Measurements from ENCODE around the gene SND1. TPM values are rescaled to one million over a fixed set of nuclear protein-coding genes. Genes with fewer than 3 reads are reported as not detected.

Gene SND1
- total RNA-seq, 2 experiments from 2014 or later: 158 to 166 TPM

DNA sequence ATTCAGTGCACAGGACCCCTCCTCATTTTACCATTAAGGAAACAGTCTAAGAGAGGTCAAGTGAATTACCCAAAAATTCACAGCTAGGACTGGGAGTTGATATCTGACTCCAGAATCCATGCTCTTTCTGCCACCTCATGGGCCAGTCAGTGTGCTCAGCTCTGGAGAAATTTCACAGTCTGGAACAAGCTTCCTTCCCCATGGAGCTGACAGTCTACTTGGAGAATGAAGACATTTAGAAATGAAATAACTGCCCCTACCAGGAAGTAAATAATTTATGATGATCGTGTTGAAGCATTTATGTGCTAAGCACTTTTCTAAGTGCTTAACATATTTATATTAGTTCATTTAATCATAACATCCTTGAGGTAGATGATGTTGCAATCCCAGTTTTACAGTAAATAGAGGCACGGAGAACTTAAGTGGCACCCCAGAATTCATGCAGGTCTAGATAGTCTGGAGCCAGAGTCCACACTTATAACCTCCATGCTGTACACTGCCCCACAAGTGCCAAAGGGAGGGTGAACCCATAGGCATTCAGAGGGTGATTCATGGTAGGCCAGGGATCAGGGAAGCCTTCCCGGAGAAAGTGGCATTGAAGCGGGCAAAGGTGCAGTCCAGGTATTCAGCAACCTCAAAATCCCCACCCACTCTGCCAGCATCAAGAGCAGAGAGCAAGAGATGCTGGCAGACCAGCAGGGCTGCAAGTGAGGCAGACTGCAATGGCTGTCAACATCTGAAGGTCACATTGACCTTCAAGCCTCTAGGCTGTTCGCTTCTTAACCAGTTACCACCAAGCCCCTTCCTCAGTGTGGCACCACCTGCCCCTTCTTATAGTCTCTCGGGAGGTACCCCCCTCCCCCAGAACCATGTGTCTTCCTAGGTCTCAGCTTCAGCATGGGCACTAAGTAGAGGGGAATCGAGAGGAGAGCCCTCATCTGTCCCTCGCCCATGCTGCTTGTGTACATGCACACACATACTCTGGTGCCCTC is 417.7 kb downstream of the SND1 start:
- H3K9me3 Mint-ChIP-seq (ENCODE audit: low read depth): no peaks in the 10 kb centered on the region
- H3K27me3 Mint-ChIP-seq: no peaks in the 10 kb centered on the region
- H3K4me1 Mint-ChIP-seq: peaks cover 9% of the 10 kb centered on the region
- H3K27ac Mint-ChIP-seq: no peak overlapping the region
- no peaks in the 10 kb centered on the region for H3K36me3 Mint-ChIP-seq
- CTCF ChIA-PET: no interaction called here
- ATAC-seq (no peak), DNase-seq (no peak)
- no peak overlapping the region for H3K4me3 Mint-ChIP-seq

GRCh38 chr7:128071376-128071775 is 419.4 kb downstream of the SND1 start:
- Mint-ChIP-seq H3K27me3 (no peaks in the 10 kb centered on the region), H3K4me1 (peaks cover 7% of the 10 kb centered on the region), H3K27ac (no peak overlapping the region), H3K4me3 (no peak overlapping the region), H3K9me3 (ENCODE audit: low read depth) (no peaks in the 10 kb centered on the region), H3K36me3 (no peaks in the 10 kb centered on the region)
- ATAC-seq (no peak), DNase-seq (no peak)
- CTCF ChIA-PET: no interaction called here

DNA sequence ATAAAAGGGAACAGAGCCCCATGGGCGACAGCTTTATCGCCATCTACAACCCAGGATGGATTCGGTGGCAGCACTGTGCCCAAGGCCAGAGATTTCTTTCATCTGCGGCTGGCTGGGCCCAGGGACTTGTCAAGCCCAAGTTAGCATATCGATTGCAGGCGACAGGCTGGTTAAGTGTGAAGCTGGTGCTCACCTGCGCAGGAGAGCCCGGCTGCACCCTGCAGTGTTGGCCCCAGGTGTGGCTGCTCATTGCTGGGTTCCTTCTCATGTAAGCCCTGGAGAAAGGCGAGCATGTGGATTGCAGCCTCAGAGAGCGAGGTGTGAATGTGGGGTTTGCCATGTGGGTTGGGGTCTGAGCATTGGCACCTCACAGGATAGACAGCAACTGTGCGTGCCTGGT is 419.8 kb downstream of the SND1 start:
- H3K4me3 Mint-ChIP-seq: no peak overlapping the region
- peaks cover 11% of the 10 kb centered on the region for H3K4me1 Mint-ChIP-seq
- H3K36me3 Mint-ChIP-seq: no peaks in the 10 kb centered on the region
- DNase-seq: no peak
- H3K27me3 Mint-ChIP-seq: no peaks in the 10 kb centered on the region
- CTCF ChIA-PET: no interaction called here
- ATAC-seq: no peak
- no peaks in the 10 kb centered on the region for H3K9me3 Mint-ChIP-seq (ENCODE audit: low read depth)
- H3K27ac Mint-ChIP-seq: no peak overlapping the region

- no peaks in the 10 kb centered on the region for H3K27me3 Mint-ChIP-seq
- ATAC-seq (no peak), DNase-seq (no peak)
- H3K4me1 Mint-ChIP-seq: peaks cover 4% of the 10 kb centered on the region
- H3K9me3 Mint-ChIP-seq (ENCODE audit: low read depth): no peaks in the 10 kb centered on the region
- H3K4me3 Mint-ChIP-seq: no peak overlapping the region
- no peak overlapping the region for H3K27ac Mint-ChIP-seq
- CTCF ChIA-PET: no interaction called here
- no peaks in the 10 kb centered on the region for H3K36me3 Mint-ChIP-seq
Measured at GRCh38 chr7:128073671-128074310, 421.8 kb downstream of the SND1 start.

DNA sequence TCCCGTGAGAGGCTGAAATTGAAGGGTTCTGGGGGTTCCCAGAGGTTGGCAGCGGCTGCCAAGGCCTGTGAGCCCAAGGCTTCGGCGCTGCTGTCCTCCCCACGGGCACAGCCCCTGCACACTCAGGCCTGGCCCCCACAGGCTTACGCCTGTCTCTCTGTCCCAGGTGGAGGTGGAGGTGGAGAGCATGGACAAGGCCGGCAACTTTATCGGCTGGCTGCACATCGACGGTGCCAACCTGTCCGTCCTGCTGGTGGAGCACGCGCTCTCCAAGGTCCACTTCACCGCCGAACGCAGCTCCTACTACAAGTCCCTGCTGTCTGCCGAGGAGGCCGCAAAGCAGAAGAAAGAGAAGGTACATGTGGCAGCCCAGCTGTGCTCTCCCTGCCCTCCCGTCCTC is 422.3 kb downstream of the SND1 start:
- H3K27me3 Mint-ChIP-seq: no peaks in the 10 kb centered on the region
- no peaks in the 10 kb centered on the region for H3K9me3 Mint-ChIP-seq (ENCODE audit: low read depth)
- H3K4me1 Mint-ChIP-seq: peaks cover 4% of the 10 kb centered on the region
- no peak overlapping the region for H3K4me3 Mint-ChIP-seq
- CTCF ChIA-PET: interaction anchor here (0.6 to 1.1 kb wide), 2 partner anchors 13 to 1398 kb away, joined by 3 read pairs; no protein-coding TSS in a partner anchor
- no peak overlapping the region for H3K27ac Mint-ChIP-seq
- ATAC-seq: no peak
- no peaks in the 10 kb centered on the region for H3K36me3 Mint-ChIP-seq
- no peak for DNase-seq

DNA sequence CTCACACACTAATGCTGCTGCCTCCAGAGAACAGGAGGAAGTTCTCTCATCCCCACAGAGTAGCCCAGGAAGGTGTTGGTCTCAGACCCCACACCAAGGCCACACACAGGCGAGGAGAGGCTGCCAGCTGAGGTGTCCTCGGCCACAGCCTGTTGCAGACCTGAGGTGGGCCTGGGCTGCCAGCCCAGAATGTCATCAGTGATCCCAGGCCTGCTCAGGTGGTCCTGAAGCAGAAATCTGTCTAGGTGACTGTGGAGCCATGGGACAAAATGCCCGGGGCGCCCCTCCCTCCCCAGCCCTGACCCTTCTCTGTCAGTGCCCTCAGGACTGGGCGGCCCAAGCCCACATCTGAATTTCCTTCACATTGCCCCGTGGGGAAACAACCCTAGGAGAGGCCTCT is 422.7 kb downstream of the SND1 start:
- Mint-ChIP-seq H3K4me3 (no peak overlapping the region), H3K9me3 (ENCODE audit: low read depth) (no peaks in the 10 kb centered on the region), H3K4me1 (peaks cover 4% of the 10 kb centered on the region), H3K27me3 (no peaks in the 10 kb centered on the region), H3K36me3 (no peaks in the 10 kb centered on the region), H3K27ac (no peak overlapping the region)
- CTCF ChIA-PET: interaction anchor here (0.6 to 1.8 kb wide), 3 partner anchors 13 to 1398 kb away, joined by 3 to 4 read pairs (median 3); no protein-coding TSS in a partner anchor
- ATAC-seq (no peak), DNase-seq (no peak)

DNA sequence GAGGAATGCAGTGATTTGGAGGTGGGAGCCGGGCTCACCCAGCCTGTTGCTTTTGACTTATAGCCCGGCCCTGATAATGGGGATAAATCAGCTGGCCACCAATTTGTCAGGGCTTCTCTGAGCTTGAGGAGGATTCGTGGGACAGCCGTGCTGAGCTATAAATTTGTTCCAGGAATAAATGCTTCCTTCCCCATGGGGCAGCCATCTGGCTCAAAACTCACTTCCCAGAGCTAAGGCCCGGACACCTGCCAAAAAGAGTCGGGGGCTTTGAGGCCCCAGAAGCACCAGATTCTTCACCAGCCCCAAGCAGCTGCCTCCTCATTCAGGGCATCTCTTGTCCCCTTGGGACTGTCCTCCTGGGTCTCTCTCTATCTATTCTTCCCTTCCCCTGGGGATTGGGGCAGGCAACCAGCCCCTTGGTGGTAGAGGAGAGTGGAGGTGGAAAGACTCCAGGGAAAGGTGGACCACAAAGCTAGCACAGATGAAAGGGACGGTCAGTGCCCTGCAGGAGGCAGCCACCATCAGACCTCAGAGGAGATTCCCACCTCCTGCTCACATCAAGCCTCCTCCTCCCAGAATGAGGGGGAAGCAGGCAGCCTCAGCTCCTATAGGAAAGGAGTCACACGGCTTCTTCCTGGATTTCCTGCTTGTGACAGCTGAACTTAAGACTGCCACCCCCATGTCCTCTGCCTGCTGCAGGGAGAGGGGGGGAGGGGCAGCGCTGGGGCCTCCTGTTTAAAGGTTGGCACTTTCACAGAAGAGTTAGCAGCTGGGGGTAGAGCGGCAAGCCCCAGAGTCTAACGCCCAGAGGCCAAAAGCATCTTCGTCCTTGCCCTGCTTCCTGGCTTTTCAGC is 423.5 kb downstream of the SND1 start:
- CTCF ChIA-PET: interaction anchor here (1.1 to 1.8 kb wide), 2 partner anchors 12 to 60 kb away, joined by 3 to 4 read pairs; no protein-coding TSS in a partner anchor
- H3K4me1 Mint-ChIP-seq: peaks cover 4% of the 10 kb centered on the region
- DNase-seq (no peak), ATAC-seq (no peak)
- no peaks in the 10 kb centered on the region for H3K36me3 Mint-ChIP-seq
- no peaks in the 10 kb centered on the region for H3K9me3 Mint-ChIP-seq (ENCODE audit: low read depth)
- H3K27me3 Mint-ChIP-seq: no peaks in the 10 kb centered on the region
- H3K27ac Mint-ChIP-seq: no peak overlapping the region
- H3K4me3 Mint-ChIP-seq: no peak overlapping the region

- no peak overlapping the region for H3K27ac Mint-ChIP-seq
- CTCF ChIA-PET: interaction anchor here (1.3 to 1.8 kb wide), 2 partner anchors 59 kb away, joined by 3 to 4 read pairs; no protein-coding TSS in a partner anchor
- no peaks in the 10 kb centered on the region for H3K9me3 Mint-ChIP-seq (ENCODE audit: low read depth)
- H3K36me3 Mint-ChIP-seq: no peaks in the 10 kb centered on the region
- H3K4me3 Mint-ChIP-seq: no peak overlapping the region
- H3K4me1 Mint-ChIP-seq: peaks cover 4% of the 10 kb centered on the region
- H3K27me3 Mint-ChIP-seq: no peaks in the 10 kb centered on the region
- no peak for DNase-seq
- no peak for ATAC-seq
Measured at GRCh38 chr7:128076196-128076795, 424.3 kb downstream of the SND1 start.

GRCh38 chr7:128076796-128077271 is 424.8 kb downstream of the SND1 start:
- CTCF ChIA-PET: interaction anchor here (1.3 kb wide), 1 partner anchor 59 kb away, joined by 3 read pairs; no protein-coding TSS in a partner anchor
- Mint-ChIP-seq H3K4me3 (no peak overlapping the region), H3K4me1 (peaks cover 4% of the 10 kb centered on the region), H3K36me3 (no peaks in the 10 kb centered on the region), H3K9me3 (ENCODE audit: low read depth) (no peaks in the 10 kb centered on the region), H3K27me3 (no peaks in the 10 kb centered on the region), H3K27ac (no peak overlapping the region)
- ATAC-seq (no peak), DNase-seq (no peak)

GRCh38 chr7:128078309-128078708 is 426.3 kb downstream of the SND1 start:
- H3K4me1 Mint-ChIP-seq: peaks cover 4% of the 10 kb centered on the region
- CTCF ChIA-PET: no interaction called here
- no peaks in the 10 kb centered on the region for H3K9me3 Mint-ChIP-seq (ENCODE audit: low read depth)
- ATAC-seq: no peak
- no peaks in the 10 kb centered on the region for H3K36me3 Mint-ChIP-seq
- H3K4me3 Mint-ChIP-seq: no peak overlapping the region
- no peaks in the 10 kb centered on the region for H3K27me3 Mint-ChIP-seq
- no peak overlapping the region for H3K27ac Mint-ChIP-seq
- no peak for DNase-seq

DNA sequence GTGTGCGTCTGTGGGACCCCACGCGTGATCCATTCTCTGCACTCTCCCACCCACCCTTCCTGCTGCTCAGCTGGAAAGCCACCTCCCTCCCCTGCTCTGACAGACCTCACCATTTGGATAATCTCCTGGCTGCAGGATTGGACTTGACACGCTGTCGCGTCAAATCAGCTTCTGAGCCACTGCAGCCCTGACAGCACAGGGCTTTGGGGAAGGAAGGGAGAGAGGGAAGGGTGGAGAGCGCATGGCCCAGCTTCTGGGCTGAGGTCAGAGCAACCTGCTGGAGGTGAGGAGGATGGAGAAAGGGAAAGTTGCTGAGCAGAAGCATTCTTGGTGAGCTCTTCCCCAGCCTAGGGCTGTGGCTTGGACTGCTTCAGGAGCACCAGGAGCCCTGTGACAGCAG is 428.2 kb downstream of the SND1 start:
- no peak for ATAC-seq
- Mint-ChIP-seq H3K36me3 (no peaks in the 10 kb centered on the region), H3K27me3 (no peaks in the 10 kb centered on the region), H3K27ac (no peak overlapping the region), H3K4me1 (peaks cover 4% of the 10 kb centered on the region), H3K4me3 (no peak overlapping the region), H3K9me3 (ENCODE audit: low read depth) (no peaks in the 10 kb centered on the region)
- DNase-seq: no peak
- CTCF ChIA-PET: interaction anchor here (0.6 to 1.0 kb wide), 2 partner anchors 26 to 129 kb away, joined by 3 read pairs; no protein-coding TSS in a partner anchor

DNA sequence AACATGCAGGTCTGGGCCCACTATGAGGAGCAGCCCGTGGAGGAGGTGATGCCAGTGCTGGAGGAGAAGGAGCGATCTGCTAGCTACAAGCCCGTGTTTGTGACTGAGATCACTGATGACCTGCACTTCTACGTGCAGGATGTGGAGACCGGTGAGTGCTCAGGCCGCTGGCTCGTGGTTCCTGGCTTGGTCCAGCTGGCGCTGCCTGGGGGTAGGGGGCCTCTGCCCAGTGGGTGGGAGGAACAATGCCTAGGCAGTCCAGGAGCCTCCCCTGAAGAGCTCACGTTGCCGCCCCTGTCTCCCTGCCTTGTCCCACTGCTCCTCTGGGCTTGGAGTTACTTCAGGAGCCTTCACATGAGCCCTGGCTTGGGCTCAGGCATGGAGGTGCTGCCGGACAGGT is 429.4 kb downstream of the SND1 start:
- no peak for ATAC-seq
- H3K27me3 Mint-ChIP-seq: no peaks in the 10 kb centered on the region
- H3K36me3 Mint-ChIP-seq: peaks cover 3% of the 10 kb centered on the region
- H3K4me1 Mint-ChIP-seq: peaks cover 4% of the 10 kb centered on the region
- no peak for DNase-seq
- H3K4me3 Mint-ChIP-seq: no peak overlapping the region
- H3K9me3 Mint-ChIP-seq (ENCODE audit: low read depth): no peaks in the 10 kb centered on the region
- H3K27ac Mint-ChIP-seq: no peak overlapping the region
- CTCF ChIA-PET: no interaction called here

All from activated CD8-positive, alpha-beta memory T cell treated with anti-CD3 and anti-CD28 coated beads, Interleukin-2, amount 10 ng/mL, durations not matched to agents 7 days and 5 days (primary cell).